Measurements from ENCODE around the gene DGLUCY. TPM values are rescaled to one million over a fixed set of nuclear protein-coding genes. Genes with fewer than 3 reads are reported as not detected.

DGLUCY gene
- total and polyA plus RNA-seq, 2 experiments from 2014 or later = 15.2 to 15.7 TPM

DNA sequence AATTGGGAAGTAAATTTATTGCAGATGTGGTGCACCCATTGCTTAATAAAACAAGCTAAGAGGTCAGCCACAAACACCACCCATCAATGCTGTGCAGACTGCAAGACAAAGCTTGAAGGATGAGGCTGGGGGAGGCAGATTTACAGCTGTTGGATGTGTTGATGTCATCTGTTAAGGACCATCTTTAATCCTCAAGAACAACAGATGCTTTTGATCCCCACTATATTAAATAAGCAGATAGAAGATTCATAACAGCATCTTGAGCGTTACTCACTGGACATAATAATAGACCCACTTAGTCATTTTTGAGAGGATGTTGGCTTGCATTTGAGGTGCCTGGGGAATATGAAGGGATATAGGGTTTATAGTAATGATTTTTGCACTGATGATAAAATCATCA, 71.8 kb downstream of the DGLUCY start:
- no peak overlapping the region for H3K4me3 ChIP-seq
- in situ Hi-C loops (cut with MboI) = no loop called here
- peak overlapping the region; percentile 18; the same call in 1 of the 2 replicates for H3K27ac ChIP-seq
- 0 to 3% methylated on average over 1 of the region's 1 CpG for WGBS, 2 experiments (ENCODE audit: low coverage in 1 of 2, low lambda C conversion rate in 2 of 2, missing lambda C conversion rate in 2 of 2)
- no peaks in the 10 kb centered on the region for H3K79me2 ChIP-seq (ENCODE audit: insufficient read depth)
- H3K9me3 ChIP-seq (ENCODE audit: low read depth) = no peaks in the 10 kb centered on the region
- no peak overlapping the region for H3K9ac ChIP-seq
- H3K9me2 ChIP-seq (ENCODE audit: insufficient read depth) = no peaks in the 10 kb centered on the region
- H3K4me2 ChIP-seq (ENCODE audit: unreplicated experiment) = no peak overlapping the region
- DNase-seq = peak; percentile 78
- H3F3A ChIP-seq (ENCODE audit: insufficient read depth) = peaks cover 12% of the 10 kb centered on the region
- no peaks in the 10 kb centered on the region for H3K36me3 ChIP-seq (ENCODE audit: low read depth)
- H4K20me1 ChIP-seq (ENCODE audit: insufficient read depth) = no peaks in the 10 kb centered on the region
- no peak overlapping the region for H2AFZ ChIP-seq
- H3K4me1 ChIP-seq (ENCODE audit: insufficient read depth) = peaks cover 17% of the 10 kb centered on the region
- no peaks in the 10 kb centered on the region for H3K27me3 ChIP-seq (replicated peaks; ENCODE audit: insufficient read depth)
- no peak for TF ChIP-seq EZH2phosphoT487 (IDR thresholded peaks at IDR 0.05; ENCODE audit: insufficient read depth, low read depth)
- TF ChIP-seq EZH2 (IDR thresholded peaks at IDR 0.05; ENCODE audit: insufficient read depth, poor library complexity, severe bottlenecking) = no peak

- H3K36me3 ChIP-seq (ENCODE audit: low read depth) = no peaks in the 10 kb centered on the region
- H3K4me3 ChIP-seq = no peak overlapping the region
- H3K27ac ChIP-seq = peak overlapping the region; percentile 18; the same call in 1 of the 2 replicates
- no peak overlapping the region for H3K9ac ChIP-seq
- H3K27me3 ChIP-seq (replicated peaks; ENCODE audit: insufficient read depth) = no peaks in the 10 kb centered on the region
- peaks cover 12% of the 10 kb centered on the region for H3F3A ChIP-seq (ENCODE audit: insufficient read depth)
- in situ Hi-C loops (cut with MboI) = no loop called here
- H3K9me2 ChIP-seq (ENCODE audit: insufficient read depth) = no peaks in the 10 kb centered on the region
- no peaks in the 10 kb centered on the region for H3K79me2 ChIP-seq (ENCODE audit: insufficient read depth)
- no peaks in the 10 kb centered on the region for H3K9me3 ChIP-seq (ENCODE audit: low read depth)
- peak; percentile 80 for DNase-seq
- no peak for TF ChIP-seq EZH2 (IDR thresholded peaks at IDR 0.05; ENCODE audit: insufficient read depth, poor library complexity, severe bottlenecking)
- peaks cover 17% of the 10 kb centered on the region for H3K4me1 ChIP-seq (ENCODE audit: insufficient read depth)
- no peak overlapping the region for H3K4me2 ChIP-seq (ENCODE audit: unreplicated experiment)
- no peaks in the 10 kb centered on the region for H4K20me1 ChIP-seq (ENCODE audit: insufficient read depth)
- 67 to 74% methylated on average over 4 of the region's 4 CpGs for WGBS, 2 experiments (ENCODE audit: low coverage in 1 of 2, low lambda C conversion rate in 2 of 2, missing lambda C conversion rate in 2 of 2)
- no peak overlapping the region for H2AFZ ChIP-seq
Observed at GRCh38 chr14:91186515-91187066, 72.7 kb downstream of the DGLUCY start.

DNA sequence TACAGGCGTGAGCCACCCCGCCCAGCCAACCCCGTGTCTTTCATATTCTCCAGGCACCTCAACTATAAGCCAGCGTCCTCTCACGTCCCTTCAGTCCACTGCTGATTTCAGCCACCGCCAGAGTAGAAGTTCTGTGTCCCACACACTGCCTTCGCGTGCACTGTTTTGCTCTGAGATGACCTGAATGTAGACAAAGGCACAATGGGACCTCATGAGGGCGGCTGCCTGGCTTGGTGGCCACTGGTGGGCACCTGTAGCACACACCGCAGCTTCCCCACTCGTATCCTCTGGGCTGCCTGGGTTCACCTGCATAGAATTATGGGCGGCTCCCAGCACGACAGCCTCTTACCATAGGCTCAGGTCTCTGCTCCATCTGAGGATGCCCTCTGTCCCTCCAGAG, 73.4 kb downstream of the DGLUCY start:
- Histone ChIP-seq H3K27ac (no peak overlapping the region), H3K79me2 (ENCODE audit: insufficient read depth) (no peaks in the 10 kb centered on the region), H3K4me1 (ENCODE audit: insufficient read depth) (peaks cover 17% of the 10 kb centered on the region), H3K4me2 (ENCODE audit: unreplicated experiment) (no peak overlapping the region), H3F3A (ENCODE audit: insufficient read depth) (peaks cover 12% of the 10 kb centered on the region), H3K9me3 (ENCODE audit: low read depth) (no peaks in the 10 kb centered on the region), H3K9ac (no peak overlapping the region), H2AFZ (no peak overlapping the region), H3K9me2 (ENCODE audit: insufficient read depth) (no peaks in the 10 kb centered on the region), H3K36me3 (ENCODE audit: low read depth) (no peaks in the 10 kb centered on the region), H3K4me3 (no peak overlapping the region), H3K27me3 (replicated peaks; ENCODE audit: insufficient read depth) (no peaks in the 10 kb centered on the region), H4K20me1 (ENCODE audit: insufficient read depth) (no peaks in the 10 kb centered on the region)
- in situ Hi-C loops (cut with MboI) = no loop called here
- no peak for TF ChIP-seq EZH2phosphoT487 (IDR thresholded peaks at IDR 0.05; ENCODE audit: insufficient read depth, low read depth)
- TF ChIP-seq EZH2 (IDR thresholded peaks at IDR 0.05; ENCODE audit: insufficient read depth, poor library complexity, severe bottlenecking) = no peak
- WGBS, 2 experiments (ENCODE audit: low coverage in 1 of 2, low lambda C conversion rate in 2 of 2, missing lambda C conversion rate in 2 of 2) = 98 to 99% methylated on average over 13 of the region's 13 CpGs
- no peak for DNase-seq

DNA sequence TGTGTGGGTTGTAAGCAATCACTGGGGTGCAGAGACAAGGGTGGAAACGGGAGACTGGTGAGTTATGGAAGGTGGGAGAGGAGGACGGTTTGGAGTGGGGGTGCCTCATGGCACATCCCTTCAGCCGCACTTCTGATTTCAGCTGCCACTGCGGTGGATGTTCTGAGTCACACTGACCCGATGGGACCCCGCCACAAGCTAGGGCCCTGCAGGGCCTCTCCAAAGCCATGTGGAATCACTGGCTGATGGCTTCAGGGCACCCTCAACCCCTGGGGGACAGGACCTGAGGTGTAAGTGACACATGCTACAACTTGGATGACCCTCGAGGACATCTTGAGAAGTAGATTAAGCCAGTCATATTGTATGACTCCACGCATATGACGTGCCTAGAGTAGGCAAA, 77.0 kb downstream of the DGLUCY start:
- peaks cover under 1% of the 10 kb centered on the region; the same call in 1 of the 2 replicates for H3F3A ChIP-seq (ENCODE audit: insufficient read depth)
- in situ Hi-C loops (cut with MboI) = no loop called here
- H3K27me3 ChIP-seq (replicated peaks; ENCODE audit: insufficient read depth) = no peaks in the 10 kb centered on the region
- no peak overlapping the region for H3K4me3 ChIP-seq
- DNase-seq = no peak
- H3K9ac ChIP-seq = no peak overlapping the region
- H2AFZ ChIP-seq = no peak overlapping the region
- WGBS, 2 experiments (ENCODE audit: low coverage in 1 of 2, low lambda C conversion rate in 2 of 2, missing lambda C conversion rate in 2 of 2) = 94 to 97% methylated on average over 9 of the region's 9 CpGs
- H3K79me2 ChIP-seq (ENCODE audit: insufficient read depth) = no peaks in the 10 kb centered on the region
- no peaks in the 10 kb centered on the region for H3K9me2 ChIP-seq (ENCODE audit: insufficient read depth)
- H3K4me2 ChIP-seq (ENCODE audit: unreplicated experiment) = no peak overlapping the region
- peaks cover 10% of the 10 kb centered on the region for H3K4me1 ChIP-seq (ENCODE audit: insufficient read depth)
- no peak overlapping the region for H3K27ac ChIP-seq
- TF ChIP-seq EZH2phosphoT487 (IDR thresholded peaks at IDR 0.05; ENCODE audit: insufficient read depth, low read depth) (no peak), EZH2 (IDR thresholded peaks at IDR 0.05; ENCODE audit: insufficient read depth, poor library complexity, severe bottlenecking) (no peak)
- no peaks in the 10 kb centered on the region for H4K20me1 ChIP-seq (ENCODE audit: insufficient read depth)
- no peaks in the 10 kb centered on the region for H3K9me3 ChIP-seq (ENCODE audit: low read depth)
- H3K36me3 ChIP-seq (ENCODE audit: low read depth) = no peaks in the 10 kb centered on the region

DNA sequence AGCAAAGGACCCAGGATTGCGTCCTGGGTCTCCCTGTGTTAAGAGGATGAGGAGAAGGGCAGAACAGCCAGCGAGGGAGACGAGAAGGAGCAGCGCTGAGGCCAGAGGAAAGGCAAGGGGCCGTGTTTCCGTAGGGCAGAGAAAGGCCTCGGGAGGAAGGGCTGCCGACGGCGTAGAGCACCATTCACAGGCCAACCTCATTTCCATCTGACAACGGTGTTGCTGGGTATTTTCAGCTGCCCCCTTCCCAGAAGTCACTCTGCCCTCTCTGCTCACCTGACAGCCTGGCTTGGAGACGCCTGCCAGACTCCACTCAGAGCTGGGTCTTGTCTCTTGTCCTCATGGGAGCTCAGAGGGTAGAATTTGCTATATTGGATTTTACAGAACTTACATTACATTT, 79.2 kb downstream of the DGLUCY start:
- no peak overlapping the region for H2AFZ ChIP-seq
- no peaks in the 10 kb centered on the region for H3K9me2 ChIP-seq (ENCODE audit: insufficient read depth)
- H3K4me1 ChIP-seq (ENCODE audit: insufficient read depth) = no peaks in the 10 kb centered on the region
- in situ Hi-C loops (cut with MboI) = no loop called here
- H3K9me3 ChIP-seq (ENCODE audit: low read depth) = no peaks in the 10 kb centered on the region
- 81 to 95% methylated on average over 10 to 12 of the region's 12 CpGs for WGBS, 2 experiments (ENCODE audit: low coverage in 1 of 2, low lambda C conversion rate in 2 of 2, missing lambda C conversion rate in 2 of 2)
- no peaks in the 10 kb centered on the region for H3K79me2 ChIP-seq (ENCODE audit: insufficient read depth)
- H3F3A ChIP-seq (ENCODE audit: insufficient read depth) = no peaks in the 10 kb centered on the region
- H3K27me3 ChIP-seq (replicated peaks; ENCODE audit: insufficient read depth) = no peaks in the 10 kb centered on the region
- no peak overlapping the region for H3K4me3 ChIP-seq
- no peak for TF ChIP-seq EZH2 (IDR thresholded peaks at IDR 0.05; ENCODE audit: insufficient read depth, poor library complexity, severe bottlenecking)
- TF ChIP-seq EZH2phosphoT487 (IDR thresholded peaks at IDR 0.05; ENCODE audit: insufficient read depth, low read depth) = no peak
- no peak overlapping the region for H3K4me2 ChIP-seq (ENCODE audit: unreplicated experiment)
- no peak overlapping the region for H3K9ac ChIP-seq
- DNase-seq = no peak
- H3K36me3 ChIP-seq (ENCODE audit: low read depth) = no peaks in the 10 kb centered on the region
- H3K27ac ChIP-seq = no peak overlapping the region
- no peaks in the 10 kb centered on the region for H4K20me1 ChIP-seq (ENCODE audit: insufficient read depth)

Data from GM23248 (cell line).